H9 (cell line): ENCODE data around the gene RPRD1A. TPM values are rescaled to one million over a fixed set of nuclear protein-coding genes. Genes with fewer than 3 reads are reported as not detected.

ENCODE experiments used
- DNase-seq: peaks from one replicate; pipeline ENCODE4 v3.0.0-alpha.2; 2017
- H2AFZ ChIP-seq: one replicate; pipeline ENCODE4 v1.6.1; 2013; ENCODE audit warnings: mild to moderate bottlenecking, low read length, control low read depth, moderate library complexity
- H2AK5ac ChIP-seq: 2 replicates; pipeline ENCODE4 v1.6.1; 2013; ENCODE audit warnings: low read length, control low read depth, mixed read lengths; ENCODE audit not compliant: insufficient read length
- H2BK120ac ChIP-seq: one replicate; pipeline ENCODE4 v1.6.1; 2013; ENCODE audit warnings: low read depth, mild to moderate bottlenecking, low read length, control low read depth, inconsistent platforms; ENCODE audit not compliant: poor library complexity, severe bottlenecking
- H2BK12ac ChIP-seq: 2 replicates; pipeline ENCODE4 v1.6.1; 2013; ENCODE audit warnings: low read length, control low read depth, mixed read lengths, low read depth; ENCODE audit not compliant: insufficient read length
- H2BK15ac ChIP-seq: 2 replicates; pipeline ENCODE4 v1.6.1; 2013; ENCODE audit warnings: low read depth, low read length, control low read depth
- H2BK20ac ChIP-seq: one replicate; pipeline ENCODE4 v1.6.1; 2013; ENCODE audit warnings: low read depth, mild to moderate bottlenecking, low read length, control low read depth, inconsistent platforms; ENCODE audit not compliant: poor library complexity, severe bottlenecking
- H2BK5ac ChIP-seq: 2 replicates; pipeline ENCODE4 v1.6.1; 2013; ENCODE audit warnings: low read length, control low read depth, mixed read lengths; ENCODE audit not compliant: insufficient read length
- H3K14ac ChIP-seq: 2 replicates; pipeline ENCODE4 v1.6.1; 2013; ENCODE audit warnings: low read length, control low read depth; ENCODE audit not compliant: insufficient read depth
- H3K18ac ChIP-seq: 2 replicates; pipeline ENCODE4 v1.6.1; 2013; ENCODE audit warnings: low read depth, mild to moderate bottlenecking, mixed read lengths, low read length, control low read depth; ENCODE audit not compliant: insufficient read length
- H3K23ac ChIP-seq: 2 replicates; pipeline ENCODE4 v1.6.1; 2013; ENCODE audit warnings: low read length, control low read depth, mixed read lengths, low read depth; ENCODE audit not compliant: insufficient read length
- H3K23me2 ChIP-seq: 2 replicates; pipeline ENCODE4 v1.6.1; 2013; ENCODE audit warnings: low read depth, mild to moderate bottlenecking, mixed read lengths, low read length, control low read depth; ENCODE audit not compliant: insufficient read length, poor library complexity, severe bottlenecking
- H3K27ac ChIP-seq: 2 replicates; pipeline ENCODE4 v1.5.1; 2013; ENCODE audit warnings: low read length, control low read depth, mixed read lengths, low read depth; ENCODE audit not compliant: insufficient read length
- H3K27me3 ChIP-seq: 2 replicates; pipeline ENCODE4 v1.6.1; 2013; ENCODE audit warnings: low read length, control low read depth, inconsistent platforms; ENCODE audit not compliant: insufficient read depth
- H3K4ac ChIP-seq: 2 replicates; pipeline ENCODE4 v1.6.1; 2013; ENCODE audit warnings: low read depth, mild to moderate bottlenecking, control low read depth, inconsistent platforms, low read length, moderate library complexity
- H3K4me1 ChIP-seq: 2 replicates; pipeline ENCODE4 v1.6.1; 2013; ENCODE audit warnings: low read length, control low read depth, inconsistent platforms; ENCODE audit not compliant: insufficient read depth
- H3K4me2 ChIP-seq: 2 replicates; pipeline ENCODE4 v1.6.1; 2013; ENCODE audit warnings: low read length, control low read depth, mixed read lengths; ENCODE audit not compliant: insufficient read length, insufficient read depth
- H3K56ac ChIP-seq: 2 replicates; pipeline ENCODE4 v1.6.1; 2013; ENCODE audit warnings: low read depth, mild to moderate bottlenecking, mixed read lengths, low read length, control low read depth; ENCODE audit not compliant: insufficient read length
- H3K79me1 ChIP-seq: 2 replicates; pipeline ENCODE4 v1.6.1; 2013; ENCODE audit warnings: low read depth, mild to moderate bottlenecking, moderate library complexity, low read length, control low read depth, inconsistent platforms; ENCODE audit not compliant: insufficient read depth, poor library complexity, severe bottlenecking
- H3K79me2 ChIP-seq: 2 replicates; pipeline ENCODE4 v1.6.1; 2013; ENCODE audit warnings: low read length, control low read depth, inconsistent platforms; ENCODE audit not compliant: insufficient read depth
- H3K9ac ChIP-seq: 2 replicates; pipeline ENCODE4 v1.6.1; 2013; ENCODE audit warnings: low read length, control low read depth, mixed read lengths; ENCODE audit not compliant: insufficient read length; ENCODE audit errors: extremely low read depth
- H3K9me3 ChIP-seq: one replicate; pipeline ENCODE4 v1.6.1; 2013; ENCODE audit warnings: low read depth, low read length, inconsistent platforms; ENCODE audit not compliant: control insufficient read depth
- H3T11ph ChIP-seq: one replicate; pipeline ENCODE4 v1.6.1; 2013; ENCODE audit warnings: mild to moderate bottlenecking, low read length, control low read depth, inconsistent platforms
- H4K20me1 ChIP-seq: one replicate; pipeline ENCODE4 v1.6.1; 2013; ENCODE audit not compliant: control insufficient read depth, insufficient read length, insufficient read depth
- H4K5ac ChIP-seq: 2 replicates; pipeline ENCODE4 v1.6.1; 2013; ENCODE audit warnings: low read depth, mild to moderate bottlenecking, mixed read lengths, low read length, control low read depth; ENCODE audit not compliant: insufficient read length
- H4K8ac ChIP-seq: replicated peaks from 2 replicates; pipeline ENCODE4 v1.6.1; 2013; ENCODE audit warnings: low read length, control low read depth, mixed read lengths, low read depth; ENCODE audit not compliant: insufficient read length
- H4K91ac ChIP-seq: 2 replicates; pipeline ENCODE4 v1.6.1; 2013; ENCODE audit warnings: low read depth, mild to moderate bottlenecking, moderate library complexity, mixed read lengths, low read length, control low read depth; ENCODE audit not compliant: insufficient read length
- H3K27ac Mint-ChIP-seq, 3 experiments: 2 replicates in 2 of 3; 3 replicates in 1 of 3; pipeline ENCODE4 v1.8.0; 2020 to 2021; ENCODE audit warnings: mixed read lengths in 3 of 3, mild to moderate bottlenecking in 1 of 3, moderate library complexity in 1 of 3
- H3K27me3 Mint-ChIP-seq: 2 replicates; pipeline ENCODE4 v1.8.0; 2021; ENCODE audit warnings: low read depth, mild to moderate bottlenecking, moderate library complexity, mixed read lengths
- H3K36me3 Mint-ChIP-seq, 3 experiments: 2 replicates in 2 of 3; 3 replicates in 1 of 3; pipeline ENCODE4 v1.8.0; 2020 to 2021; ENCODE audit warnings: low read depth in 3 of 3, mixed read lengths in 3 of 3; ENCODE audit not compliant: insufficient read depth in 1 of 3
- H3K4me1 Mint-ChIP-seq, 2 experiments: 2 replicates each; pipeline ENCODE4 v1.8.0; 2020; ENCODE audit warnings: mixed read lengths in 2 of 2
- H3K4me3 Mint-ChIP-seq, 2 experiments: 2 replicates in 1 of 2; 3 replicates in 1 of 2; pipeline ENCODE4 v1.8.0; 2020 to 2021; ENCODE audit warnings: mild to moderate bottlenecking in 2 of 2, mixed read lengths in 2 of 2, moderate library complexity in 1 of 2
- H3K9me3 Mint-ChIP-seq, 2 experiments: 2 replicates in 1 of 2; 3 replicates in 1 of 2; pipeline ENCODE4 v1.8.0; 2020; ENCODE audit warnings: mild to moderate bottlenecking in 2 of 2, mixed read lengths in 2 of 2, moderate library complexity in 1 of 2
- WGBS: extraction: QIAGEN DNeasy Blood & Tissue Kit; methylation state at CpG from one replicate; pipeline ENCODE4 v1.1.7; 2013; ENCODE audit warnings: missing lambda C conversion rate, low lambda C conversion rate, mixed read lengths; ENCODE audit not compliant: insufficient read length; ENCODE audit errors: extremely low coverage; 5-methylcytosine and 5-hydroxymethylcytosine counted together
- total RNA-seq: library from RNA; stranded (reverse); gene quantifications from 2 replicates; pipeline ENCODE4 v1.2.1, GENCODE V29; 2021
- TF ChIP-seq, protein P1 (sequence below): fragments of 200-600 bp; sonication (generic); conservative IDR thresholded peaks from 3 replicates; pipeline ENCODE4 v1.8.0; 2021; ENCODE audit warnings: antibody characterized with exemption, mild to moderate bottlenecking

The RPRD1A gene
- total RNA-seq, 1 experiment from 2014 or later: 107 TPM

- TF ChIP-seq, protein P1, sequence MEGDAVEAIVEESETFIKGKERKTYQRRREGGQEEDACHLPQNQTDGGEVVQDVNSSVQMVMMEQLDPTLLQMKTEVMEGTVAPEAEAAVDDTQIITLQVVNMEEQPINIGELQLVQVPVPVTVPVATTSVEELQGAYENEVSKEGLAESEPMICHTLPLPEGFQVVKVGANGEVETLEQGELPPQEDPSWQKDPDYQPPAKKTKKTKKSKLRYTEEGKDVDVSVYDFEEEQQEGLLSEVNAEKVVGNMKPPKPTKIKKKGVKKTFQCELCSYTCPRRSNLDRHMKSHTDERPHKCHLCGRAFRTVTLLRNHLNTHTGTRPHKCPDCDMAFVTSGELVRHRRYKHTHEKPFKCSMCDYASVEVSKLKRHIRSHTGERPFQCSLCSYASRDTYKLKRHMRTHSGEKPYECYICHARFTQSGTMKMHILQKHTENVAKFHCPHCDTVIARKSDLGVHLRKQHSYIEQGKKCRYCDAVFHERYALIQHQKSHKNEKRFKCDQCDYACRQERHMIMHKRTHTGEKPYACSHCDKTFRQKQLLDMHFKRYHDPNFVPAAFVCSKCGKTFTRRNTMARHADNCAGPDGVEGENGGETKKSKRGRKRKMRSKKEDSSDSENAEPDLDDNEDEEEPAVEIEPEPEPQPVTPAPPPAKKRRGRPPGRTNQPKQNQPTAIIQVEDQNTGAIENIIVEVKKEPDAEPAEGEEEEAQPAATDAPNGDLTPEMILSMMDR: no peak
- Mint-ChIP-seq H3K27me3 (no peaks in the 10 kb centered on the region), H3K36me3 (no peaks in the 10 kb centered on the region; a peak in 1 of 7 replicates), H3K27ac (peak overlapping the region; percentile 24 to 74 (median 65); a peak in 6 of 7 replicates), H3K9me3 (no peaks in the 10 kb centered on the region), H3K4me3 (no peak overlapping the region), H3K4me1 (peaks cover 0 to 11% of the 10 kb centered on the region in 2 experiments; a peak in 2 of 4 replicates)
- H2AK5ac ChIP-seq: no peak overlapping the region
- WGBS: no CpG with 5 or more reads among the region's 2 CpGs
- H3K27ac ChIP-seq: no peak overlapping the region
- H2BK20ac ChIP-seq: no peak overlapping the region
- H2BK120ac ChIP-seq: no peak overlapping the region
- H3K9me3 ChIP-seq: no peaks in the 10 kb centered on the region
- no peak overlapping the region for H4K5ac ChIP-seq
- no peaks in the 10 kb centered on the region for H3K23me2 ChIP-seq
- no peaks in the 10 kb centered on the region for H3K79me2 ChIP-seq
- no peak overlapping the region for H3K9ac ChIP-seq
- H3K56ac ChIP-seq: no peak overlapping the region
- H4K20me1 ChIP-seq: no peaks in the 10 kb centered on the region
- no peak overlapping the region for H4K8ac ChIP-seq
- H3K4me2 ChIP-seq: no peak overlapping the region
- H3K4me1 ChIP-seq: no peaks in the 10 kb centered on the region
- H3K23ac ChIP-seq: no peak overlapping the region
- no peak overlapping the region for H3K14ac ChIP-seq
- no peak overlapping the region for H3T11ph ChIP-seq
- no peaks in the 10 kb centered on the region for H3K27me3 ChIP-seq
- no peak overlapping the region for H2BK12ac ChIP-seq
- no peak overlapping the region for H2BK15ac ChIP-seq
- H2BK5ac ChIP-seq: no peak overlapping the region
- H2AFZ ChIP-seq: no peak overlapping the region
- no peak for DNase-seq
- H3K18ac ChIP-seq: no peak overlapping the region
- no peaks in the 10 kb centered on the region for H3K79me1 ChIP-seq
- no peak overlapping the region for H4K91ac ChIP-seq
- H3K4ac ChIP-seq: no peak overlapping the region
Measured at GRCh38 chr18:36012891-36013290, 54.5 kb downstream of the RPRD1A start.
